DOHH2 (cell line): ENCODE results near the gene ANAPC7.

Experiments used
- EZH2phosphoT487 ChIP-seq: fragments of 200-600 bp; sonication (generic); IDR thresholded peaks from 2 replicates; pipeline ENCODE4 v1.6.1; 2017; ENCODE audit warnings: borderline replicate concordance, mild to moderate bottlenecking, antibody characterized with exemption, low read length, moderate library complexity, mixed read lengths
- TF ChIP-seq, protein P1 (sequence below): fragments of 200-600 bp; sonication (generic); IDR thresholded peaks from one replicate; pipeline ENCODE4 v1.5.1; 2014; ENCODE audit warnings: antibody characterized with exemption, mild to moderate bottlenecking, low read depth, low read length; ENCODE audit not compliant: poor library complexity, severe bottlenecking

- TF ChIP-seq, protein P1, sequence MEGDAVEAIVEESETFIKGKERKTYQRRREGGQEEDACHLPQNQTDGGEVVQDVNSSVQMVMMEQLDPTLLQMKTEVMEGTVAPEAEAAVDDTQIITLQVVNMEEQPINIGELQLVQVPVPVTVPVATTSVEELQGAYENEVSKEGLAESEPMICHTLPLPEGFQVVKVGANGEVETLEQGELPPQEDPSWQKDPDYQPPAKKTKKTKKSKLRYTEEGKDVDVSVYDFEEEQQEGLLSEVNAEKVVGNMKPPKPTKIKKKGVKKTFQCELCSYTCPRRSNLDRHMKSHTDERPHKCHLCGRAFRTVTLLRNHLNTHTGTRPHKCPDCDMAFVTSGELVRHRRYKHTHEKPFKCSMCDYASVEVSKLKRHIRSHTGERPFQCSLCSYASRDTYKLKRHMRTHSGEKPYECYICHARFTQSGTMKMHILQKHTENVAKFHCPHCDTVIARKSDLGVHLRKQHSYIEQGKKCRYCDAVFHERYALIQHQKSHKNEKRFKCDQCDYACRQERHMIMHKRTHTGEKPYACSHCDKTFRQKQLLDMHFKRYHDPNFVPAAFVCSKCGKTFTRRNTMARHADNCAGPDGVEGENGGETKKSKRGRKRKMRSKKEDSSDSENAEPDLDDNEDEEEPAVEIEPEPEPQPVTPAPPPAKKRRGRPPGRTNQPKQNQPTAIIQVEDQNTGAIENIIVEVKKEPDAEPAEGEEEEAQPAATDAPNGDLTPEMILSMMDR: no peak
- no peak for TF ChIP-seq EZH2phosphoT487
Measured at GRCh38 chr12:110379197-110379596, 24.3 kb downstream of the ANAPC7 start.
